Activated T-helper 2 cell treated with anti-CD3 and anti-CD28 coated beads, Interferon-gamma antibody, Interleukin-2, Interleukin-4, amounts not matched to agents 10 μg/mL and 5 μg/mL and 100 μg/mL, durations not matched to agents 14 hours and 24 hours and 36 hours (primary cell): ENCODE measurements around the gene LRBA. TPM values are rescaled to one million over a fixed set of nuclear protein-coding genes. Genes with fewer than 3 reads are reported as not detected.
A peak's percentile ranks its signal among the peaks of the same experiment; 100 is the strongest.
"Not testable (repeated sequence)": the region's sequence is repeated elsewhere in the genome, so short reads cannot be mapped to it uniquely, and the experiment has no call there.

Experiments
- DNase-seq: peaks from one replicate; pipeline ENCODE4 v3.0.0; 2021; ENCODE audit warnings: low spot score
- H3K27ac Mint-ChIP-seq: one replicate; pipeline ENCODE4 v1.8.0; 2021; ENCODE audit warnings: mixed read lengths
- H3K27me3 Mint-ChIP-seq: one replicate; pipeline ENCODE4 v1.8.0; 2021; ENCODE audit warnings: low read depth, mixed read lengths
- H3K36me3 Mint-ChIP-seq: one replicate; pipeline ENCODE4 v1.8.0; 2021; ENCODE audit warnings: low read depth, mixed read lengths
- H3K4me1 Mint-ChIP-seq: one replicate; pipeline ENCODE4 v1.8.0; 2021; ENCODE audit warnings: low read depth, mixed read lengths
- H3K4me3 Mint-ChIP-seq: one replicate; pipeline ENCODE4 v1.8.0; 2021; ENCODE audit warnings: low read depth, mild to moderate bottlenecking, moderate library complexity, mixed read lengths
- H3K9me3 Mint-ChIP-seq: one replicate; pipeline ENCODE4 v1.8.0; 2021; ENCODE audit warnings: mixed read lengths
- intact Hi-C: fragments of 100-400 bp; cut with micrococcal nuclease; formaldehyde crosslinking; loops from one replicate; pipeline ENCODE4 v1.15.1; 2023
- total RNA-seq: library from RNA; stranded (reverse); gene quantifications from 2 replicates; pipeline ENCODE4 v1.2.3, GENCODE V29; 2022

LRBA gene
- total RNA-seq, 1 donor from 2014 or later, result 46.4 TPM

GRCh38 chr4:151035911-151036310 is 20.8 kb upstream of the LRBA start:
- Mint-ChIP-seq H3K9me3 (no peaks in the 10 kb centered on the region), H3K4me1 (peaks cover 18% of the 10 kb centered on the region), H3K27me3 (no peaks in the 10 kb centered on the region), H3K27ac (no peak overlapping the region), H3K36me3 (no peaks in the 10 kb centered on the region), H3K4me3 (no peak overlapping the region)
- no peak for DNase-seq
- intact Hi-C loops, result no loop called here

GRCh38 chr4:151035328-151035727 is 20.2 kb upstream of the LRBA start:
- no peak for DNase-seq
- no peaks in the 10 kb centered on the region for H3K36me3 Mint-ChIP-seq
- no peak overlapping the region for H3K4me3 Mint-ChIP-seq
- H3K4me1 Mint-ChIP-seq, result peaks cover 21% of the 10 kb centered on the region
- intact Hi-C loops, result no loop called here
- H3K27ac Mint-ChIP-seq, result no peak overlapping the region
- no peaks in the 10 kb centered on the region for H3K9me3 Mint-ChIP-seq
- no peaks in the 10 kb centered on the region for H3K27me3 Mint-ChIP-seq

- intact Hi-C loops, result loop anchor here (5.0 kb wide), 2 partner anchors 63 to 208 kb away; no protein-coding TSS in a partner anchor
- peaks cover 26% of the 10 kb centered on the region for H3K4me1 Mint-ChIP-seq
- no peak overlapping the region for H3K27ac Mint-ChIP-seq
- DNase-seq, result no peak
- H3K36me3 Mint-ChIP-seq, result no peaks in the 10 kb centered on the region
- H3K4me3 Mint-ChIP-seq, result no peak overlapping the region
- no peaks in the 10 kb centered on the region for H3K9me3 Mint-ChIP-seq
- no peaks in the 10 kb centered on the region for H3K27me3 Mint-ChIP-seq
Observed at GRCh38 chr4:151034829-151035228, 19.7 kb upstream of the LRBA start.

GRCh38 chr4:151031831-151032605 is 16.9 kb upstream of the LRBA start:
- intact Hi-C loops, result loop anchor here (1.0 to 5.0 kb wide), 3 partner anchors 60 to 205 kb away; partner anchors contain the start of gene RPS3A
- Mint-ChIP-seq H3K27ac (peak overlapping the region; percentile 81), H3K36me3 (no peaks in the 10 kb centered on the region), H3K4me3 (peak overlapping the region; percentile 65), H3K4me1 (peaks cover 26% of the 10 kb centered on the region), H3K27me3 (no peaks in the 10 kb centered on the region), H3K9me3 (no peaks in the 10 kb centered on the region)
- DNase-seq, result no peak

GRCh38 chr4:151029537-151029936 is 14.5 kb upstream of the LRBA start:
- H3K9me3 Mint-ChIP-seq, result no peaks in the 10 kb centered on the region
- no peak overlapping the region for H3K4me3 Mint-ChIP-seq
- H3K27ac Mint-ChIP-seq, result peak overlapping the region; percentile 75
- no peaks in the 10 kb centered on the region for H3K36me3 Mint-ChIP-seq
- DNase-seq, result no peak
- peaks cover 22% of the 10 kb centered on the region for H3K4me1 Mint-ChIP-seq
- H3K27me3 Mint-ChIP-seq, result no peaks in the 10 kb centered on the region
- intact Hi-C loops, result no loop called here

GRCh38 chr4:151029006-151029405 is 13.9 kb upstream of the LRBA start:
- H3K27ac Mint-ChIP-seq, DNase-seq, H3K9me3 Mint-ChIP-seq, H3K27me3 Mint-ChIP-seq, H3K36me3 Mint-ChIP-seq, intact Hi-C loops, H3K4me3 Mint-ChIP-seq: not testable (repeated sequence)
- peaks cover 22% of the 10 kb centered on the region for H3K4me1 Mint-ChIP-seq

- Mint-ChIP-seq H3K4me3 (no peak overlapping the region), H3K4me1 (peaks cover 9% of the 10 kb centered on the region), H3K36me3 (no peaks in the 10 kb centered on the region), H3K27me3 (no peaks in the 10 kb centered on the region), H3K27ac (no peak overlapping the region), H3K9me3 (no peaks in the 10 kb centered on the region)
- intact Hi-C loops, result no loop called here
- no peak for DNase-seq
Observed at GRCh38 chr4:151025759-151026158, 10.7 kb upstream of the LRBA start.

- Mint-ChIP-seq H3K9me3 (no peaks in the 10 kb centered on the region), H3K36me3 (no peaks in the 10 kb centered on the region), H3K27ac (no peak overlapping the region), H3K4me1 (no peaks in the 10 kb centered on the region), H3K27me3 (no peaks in the 10 kb centered on the region), H3K4me3 (no peak overlapping the region)
- DNase-seq, result no peak
- intact Hi-C loops, result no loop called here
Observed at GRCh38 chr4:151022586-151022985, 7.5 kb upstream of the LRBA start.

- peaks cover 1% of the 10 kb centered on the region for H3K4me1 Mint-ChIP-seq
- no peak for DNase-seq
- no peak overlapping the region for H3K27ac Mint-ChIP-seq
- no peak overlapping the region for H3K4me3 Mint-ChIP-seq
- H3K9me3 Mint-ChIP-seq, result no peaks in the 10 kb centered on the region
- intact Hi-C loops, result no loop called here
- no peaks in the 10 kb centered on the region for H3K36me3 Mint-ChIP-seq
- H3K27me3 Mint-ChIP-seq, result no peaks in the 10 kb centered on the region
Observed at GRCh38 chr4:151021637-151022334, 6.7 kb upstream of the LRBA start.

- H3K4me1 Mint-ChIP-seq, result peaks cover 16% of the 10 kb centered on the region
- peak overlapping the region; percentile 100 for H3K4me3 Mint-ChIP-seq
- peaks cover 15% of the 10 kb centered on the region for H3K36me3 Mint-ChIP-seq
- no peaks in the 10 kb centered on the region for H3K27me3 Mint-ChIP-seq
- H3K27ac Mint-ChIP-seq, result peak overlapping the region; percentile 99
- H3K9me3 Mint-ChIP-seq, result no peaks in the 10 kb centered on the region
- intact Hi-C loops, result loop anchor here (1.0 kb wide), 3 partner anchors 15 to 84 kb away; partner anchors contain the start of gene RPS3A
- peak; percentile 76 for DNase-seq
Observed at GRCh38 chr4:151015459-151016347, 619 bp upstream of the LRBA start.

- DNase-seq, result no peak
- Mint-ChIP-seq H3K9me3 (no peaks in the 10 kb centered on the region), H3K4me3 (peak overlapping the region; percentile 100), H3K4me1 (peaks cover 16% of the 10 kb centered on the region), H3K27me3 (no peaks in the 10 kb centered on the region), H3K36me3 (peaks cover 27% of the 10 kb centered on the region), H3K27ac (peak overlapping the region; percentile 99)
- intact Hi-C loops, result no loop called here
Observed at GRCh38 chr4:151013944-151014343, 1.1 kb downstream of the LRBA start.

- Mint-ChIP-seq H3K9me3 (no peaks in the 10 kb centered on the region), H3K4me1 (peaks cover 16% of the 10 kb centered on the region), H3K27ac (no peak overlapping the region), H3K27me3 (no peaks in the 10 kb centered on the region), H3K4me3 (peak overlapping the region; percentile 100), H3K36me3 (peaks cover 27% of the 10 kb centered on the region)
- DNase-seq, result no peak
- intact Hi-C loops, result no loop called here
Observed at GRCh38 chr4:151013491-151013890, 1.6 kb downstream of the LRBA start.
